Hepatocyte (in vitro differentiated cells): ENCODE data around the gene EEF1AKMT3. TPM values are rescaled to one million over a fixed set of nuclear protein-coding genes. Genes with fewer than 3 reads are reported as not detected.

Experiments used
- DNase-seq: peaks from one replicate; pipeline ENCODE4 v3.0.0-alpha.2; 2016; ENCODE audit warnings: low spot score
- H2AFZ ChIP-seq: fragments of 200-600 bp; sonication (generic); 2 replicates; pipeline ENCODE4 v1.6.0; 2016; ENCODE audit warnings: antibody characterized with exemption, mild to moderate bottlenecking
- H3K27ac ChIP-seq: fragments of 200-600 bp; sonication (generic); 2 replicates; pipeline ENCODE4 v1.5.1; 2016; ENCODE audit warnings: mild to moderate bottlenecking
- H3K27me3 ChIP-seq: fragments of 200-600 bp; sonication (generic); 2 replicates; pipeline ENCODE4 v1.6.1; 2016
- H3K36me3 ChIP-seq: fragments of 200-600 bp; sonication (generic); replicated peaks from 2 replicates; pipeline ENCODE4 v1.5.1; 2016; ENCODE audit warnings: low read depth; ENCODE audit not compliant: insufficient read depth
- H3K4me1 ChIP-seq: fragments of 200-600 bp; sonication (generic); 2 replicates; pipeline ENCODE4 v1.5.1; 2016; ENCODE audit warnings: mild to moderate bottlenecking, moderate library complexity; ENCODE audit not compliant: insufficient read depth
- H3K4me2 ChIP-seq: fragments of 200-600 bp; sonication (generic); 2 replicates; pipeline ENCODE4 v1.6.0; 2016
- H3K4me3 ChIP-seq: fragments of 200-600 bp; sonication (generic); 2 replicates; pipeline ENCODE4 v1.5.1; 2016; ENCODE audit warnings: mild to moderate bottlenecking
- H3K79me2 ChIP-seq: fragments of 200-600 bp; sonication (generic); 2 replicates; pipeline ENCODE4 v1.6.0; 2017; ENCODE audit warnings: mild to moderate bottlenecking
- H3K9me2 ChIP-seq: fragments of 200-600 bp; sonication (generic); replicated peaks from 2 replicates; pipeline ENCODE4 v1.6.0; 2017; ENCODE audit warnings: mild to moderate bottlenecking; ENCODE audit not compliant: insufficient read depth
- H3K9me3 ChIP-seq: fragments of 200-600 bp; sonication (generic); 2 replicates; pipeline ENCODE4 v1.5.1; 2016; ENCODE audit warnings: low read depth, mild to moderate bottlenecking
- H4K20me1 ChIP-seq: fragments of 200-600 bp; sonication (generic); 2 replicates; pipeline ENCODE4 v1.6.0; 2016; ENCODE audit warnings: mild to moderate bottlenecking; ENCODE audit not compliant: insufficient read depth, poor library complexity, severe bottlenecking
- CTCF ChIP-seq: fragments of 200-600 bp; sonication (generic); IDR thresholded peaks from 2 replicates; pipeline ENCODE4 v1.5.1; 2016; ENCODE audit warnings: antibody characterized with exemption, mild to moderate bottlenecking; ENCODE audit not compliant: poor library complexity
- EZH2 ChIP-seq: fragments of 200-600 bp; sonication (generic); IDR thresholded peaks from 2 replicates; pipeline ENCODE4 v1.6.1; 2016; ENCODE audit warnings: antibody characterized with exemption, mild to moderate bottlenecking, borderline replicate concordance
- EZH2phosphoT487 ChIP-seq: fragments of 200-600 bp; sonication (generic); IDR thresholded peaks from one replicate; pipeline ENCODE4 v1.6.1; 2018; ENCODE audit warnings: antibody characterized with exemption, mild to moderate bottlenecking, low read depth, moderate library complexity; ENCODE audit not compliant: unreplicated experiment, severe bottlenecking
- WGBS: methylation state at CpG from one replicate; pipeline ENCODE4 v1.1.6; 2016; ENCODE audit warnings: low lambda C conversion rate; ENCODE audit errors: missing lambda C conversion rate; 5-methylcytosine and 5-hydroxymethylcytosine counted together
- polyA plus RNA-seq: library from polyadenylated mRNA; unstranded; fragments of >200 nt; fragmentation: Nextera tagmentation; extraction: Ambion mirVana; gene quantifications from 2 replicates; pipeline ENCODE4 v1.2.1, GENCODE V29; 2016
- total RNA-seq: library from RNA; depleted of rRNA; stranded (reverse); fragments of >200 nt; gene quantifications from 2 replicates; pipeline ENCODE4 v1.2.3, GENCODE V29; 2014

Gene EEF1AKMT3
- total and polyA plus RNA-seq, 2 experiments from 2014 or later = 4.5 to 7.6 TPM

DNA sequence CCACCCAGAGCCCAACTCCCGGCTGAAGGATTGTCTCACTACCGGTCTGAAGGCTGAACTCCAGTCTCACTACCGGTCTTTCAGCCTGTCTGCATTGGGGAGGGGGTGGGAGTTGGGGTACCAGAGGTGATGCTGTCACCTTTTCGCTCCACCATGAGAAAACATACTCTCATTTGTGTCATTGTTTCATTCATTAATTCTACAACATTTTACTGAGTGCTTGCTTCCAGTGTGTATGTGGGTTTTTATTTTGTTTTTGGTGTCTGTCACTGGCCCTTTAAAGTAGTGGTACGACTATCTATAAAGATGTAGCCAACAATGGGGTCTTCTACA lies 19.8 kb upstream of the EEF1AKMT3 start:
- H3K36me3 ChIP-seq = peaks cover 3% of the 10 kb centered on the region
- peaks cover 3% of the 10 kb centered on the region for H4K20me1 ChIP-seq
- peaks cover 38% of the 10 kb centered on the region for H3K79me2 ChIP-seq
- H3K9me3 ChIP-seq = no peaks in the 10 kb centered on the region
- DNase-seq = no peak
- H3K4me1 ChIP-seq = peaks cover 22% of the 10 kb centered on the region
- H3K9me2 ChIP-seq = no peaks in the 10 kb centered on the region
- no peak overlapping the region for H3K4me3 ChIP-seq
- H3K27me3 ChIP-seq = no peaks in the 10 kb centered on the region
- H3K4me2 ChIP-seq = peak overlapping the region; percentile 72
- WGBS = 2% methylated on average over 5 of the region's 5 CpGs
- H2AFZ ChIP-seq = peak overlapping the region; percentile 22
- peak overlapping the region; percentile 54 for H3K27ac ChIP-seq
- TF ChIP-seq EZH2 (no peak), CTCF (no peak), EZH2phosphoT487 (no peak)

GRCh38 chr12:57753756-57754337 lies 18.6 kb upstream of the EEF1AKMT3 start:
- 24% methylated on average over 1 of the region's 1 CpG for WGBS
- peaks cover 22% of the 10 kb centered on the region for H3K4me1 ChIP-seq
- TF ChIP-seq EZH2phosphoT487 = no peak
- no peak for TF ChIP-seq EZH2
- TF ChIP-seq CTCF = no peak
- no peaks in the 10 kb centered on the region for H3K9me3 ChIP-seq
- H2AFZ ChIP-seq = no peak overlapping the region
- peak overlapping the region; percentile 42 for H3K27ac ChIP-seq
- H3K9me2 ChIP-seq = no peaks in the 10 kb centered on the region
- H3K27me3 ChIP-seq = no peaks in the 10 kb centered on the region
- peak overlapping the region; percentile 85 for H3K4me2 ChIP-seq
- no peak for DNase-seq
- peaks cover 3% of the 10 kb centered on the region for H4K20me1 ChIP-seq
- H3K4me3 ChIP-seq = no peak overlapping the region
- H3K79me2 ChIP-seq = peaks cover 39% of the 10 kb centered on the region
- H3K36me3 ChIP-seq = no peaks in the 10 kb centered on the region

DNA sequence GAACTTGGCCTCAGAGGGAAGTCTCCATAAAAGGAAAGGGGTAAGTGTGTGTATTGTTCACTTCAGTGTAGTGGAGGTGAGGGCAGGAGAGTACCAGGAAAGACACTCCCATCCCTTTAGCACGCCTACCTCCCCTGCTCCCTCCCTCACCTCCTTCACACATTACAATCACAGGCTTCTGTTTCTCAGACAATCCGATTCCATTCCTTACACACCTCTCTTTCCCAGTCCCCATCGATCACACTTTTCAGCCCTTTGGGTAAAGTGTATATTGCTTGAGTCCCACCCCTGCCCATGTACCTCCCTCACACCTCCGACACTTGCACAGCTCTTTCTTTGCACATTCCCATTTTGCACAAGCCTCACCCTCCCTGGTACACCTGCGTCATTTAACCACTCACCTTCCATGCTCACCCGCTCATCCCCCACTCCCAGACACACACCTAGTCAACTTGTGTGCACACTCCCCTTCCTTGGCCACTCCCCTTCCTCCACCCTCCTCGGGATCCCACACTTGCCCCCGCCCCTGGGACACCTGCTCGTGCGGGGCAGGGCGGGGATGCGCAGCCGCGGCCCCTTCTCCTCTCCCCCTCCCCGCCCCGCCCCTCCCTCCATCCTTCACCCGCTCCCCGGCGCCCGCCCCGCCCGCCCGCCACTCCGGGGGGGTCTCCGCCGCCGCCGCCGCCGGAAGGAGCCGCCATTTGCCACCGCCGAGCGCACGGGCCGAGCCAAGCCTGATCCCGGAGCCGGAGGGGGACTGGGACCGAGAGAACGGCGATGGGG lies 17.8 kb upstream of the EEF1AKMT3 start, which contains the start of gene MARCHF9:
Gene MARCHF9, plus strand, starts transcription at position 693 of the 783 bp plus-strand sequence. CDS start 426 bp downstream, outside the sequence.
- TF ChIP-seq CTCF = no peak
- no peak for TF ChIP-seq EZH2
- TF ChIP-seq EZH2phosphoT487 = no peak
- H4K20me1 ChIP-seq = peaks cover 3% of the 10 kb centered on the region
- H3K4me1 ChIP-seq = peaks cover 22% of the 10 kb centered on the region
- H3K4me3 ChIP-seq = peak within 1 kb of the TSS; percentile 56
- H3K79me2 ChIP-seq = peaks cover 31% of the 10 kb centered on the region
- DNase-seq = peak; percentile 89
- peak within 1 kb of the TSS; percentile 30 for H2AFZ ChIP-seq
- H3K36me3 ChIP-seq = no peaks in the 10 kb centered on the region
- no peaks in the 10 kb centered on the region for H3K9me3 ChIP-seq
- H3K9me2 ChIP-seq = no peaks in the 10 kb centered on the region
- WGBS = 8% methylated on average over 6 of the region's 41 CpGs
- peak within 1 kb of the TSS; percentile 85 for H3K4me2 ChIP-seq
- H3K27ac ChIP-seq = peak within 1 kb of the TSS; percentile 79
- H3K27me3 ChIP-seq = no peaks in the 10 kb centered on the region
